ENCODE results near the gene PPP1R12B.

The PPP1R12B gene

GRCh38 chr1:202348509-202349205, at the start of gene PPP1R12B:
Gene PPP1R12B, plus strand, starts transcription at chr1:202348699. Its CDS starts 153 bp downstream, at chr1:202348852.
- Mint-ChIP-seq H3K4me1 (ENCODE audit: low read depth) (peaks cover 36% of the 10 kb centered on the region), H3K4me3 (peak within 1 kb of the TSS; percentile 92), H3K36me3 (ENCODE audit: low read depth) (no peaks in the 10 kb centered on the region), H3K27me3 (no peaks in the 10 kb centered on the region), H3K9me3 (no peaks in the 10 kb centered on the region), H3K27ac (peak within 1 kb of the TSS; percentile 89)

GRCh38 chr1:202302166-202302565, 46.3 kb upstream of the PPP1R12B start:
- Mint-ChIP-seq H3K4me3 (no peak overlapping the region), H3K27ac (no peak overlapping the region), H3K4me1 (ENCODE audit: low read depth) (no peaks in the 10 kb centered on the region), H3K27me3 (no peaks in the 10 kb centered on the region), H3K36me3 (ENCODE audit: low read depth) (no peaks in the 10 kb centered on the region), H3K9me3 (no peaks in the 10 kb centered on the region)

- H3K9me3 Mint-ChIP-seq = no peaks in the 10 kb centered on the region
- no peaks in the 10 kb centered on the region for H3K4me1 Mint-ChIP-seq (ENCODE audit: low read depth)
- H3K36me3 Mint-ChIP-seq (ENCODE audit: low read depth) = no peaks in the 10 kb centered on the region
Measured at GRCh38 chr1:202304375-202304774, 44.1 kb upstream of the PPP1R12B start.

GRCh38 chr1:202305168-202305567, 43.3 kb upstream of the PPP1R12B start:
- H3K4me3 Mint-ChIP-seq = no peak overlapping the region
- H3K4me1 Mint-ChIP-seq (ENCODE audit: low read depth) = no peaks in the 10 kb centered on the region
- no peak overlapping the region for H3K27ac Mint-ChIP-seq
- H3K36me3 Mint-ChIP-seq (ENCODE audit: low read depth) = no peaks in the 10 kb centered on the region
- H3K27me3 Mint-ChIP-seq = no peaks in the 10 kb centered on the region
- H3K9me3 Mint-ChIP-seq = no peaks in the 10 kb centered on the region

More at GRCh38 chr1:202304375-202304774, 44.1 kb upstream of the PPP1R12B start:
- H3K27me3 Mint-ChIP-seq = no peaks in the 10 kb centered on the region
- H3K27ac Mint-ChIP-seq = no peak overlapping the region
- no peak overlapping the region for H3K4me3 Mint-ChIP-seq

- Mint-ChIP-seq H3K27ac (no peak overlapping the region), H3K36me3 (ENCODE audit: low read depth) (no peaks in the 10 kb centered on the region), H3K4me3 (no peak overlapping the region), H3K9me3 (no peaks in the 10 kb centered on the region), H3K4me1 (ENCODE audit: low read depth) (peaks cover 3% of the 10 kb centered on the region), H3K27me3 (no peaks in the 10 kb centered on the region)
Measured at GRCh38 chr1:202306535-202307345, 41.8 kb upstream of the PPP1R12B start.

- no peaks in the 10 kb centered on the region for H3K9me3 Mint-ChIP-seq
- H3K4me3 Mint-ChIP-seq = no peak overlapping the region
- no peaks in the 10 kb centered on the region for H3K27me3 Mint-ChIP-seq
- peaks cover 5% of the 10 kb centered on the region for H3K4me1 Mint-ChIP-seq (ENCODE audit: low read depth)
- H3K36me3 Mint-ChIP-seq (ENCODE audit: low read depth) = no peaks in the 10 kb centered on the region
- H3K27ac Mint-ChIP-seq = no peak overlapping the region
Measured at GRCh38 chr1:202310071-202310725, 38.3 kb upstream of the PPP1R12B start.

- no peak overlapping the region for H3K4me3 Mint-ChIP-seq
- H3K27ac Mint-ChIP-seq = no peak overlapping the region
Measured at GRCh38 chr1:202310746-202311145, 37.8 kb upstream of the PPP1R12B start.

GRCh38 chr1:202311875-202312635, 36.4 kb upstream of the PPP1R12B start:
- H3K36me3 Mint-ChIP-seq (ENCODE audit: low read depth) = no peaks in the 10 kb centered on the region
- H3K9me3 Mint-ChIP-seq = no peaks in the 10 kb centered on the region
- H3K27me3 Mint-ChIP-seq = no peaks in the 10 kb centered on the region
- peaks cover 5% of the 10 kb centered on the region for H3K4me1 Mint-ChIP-seq (ENCODE audit: low read depth)
- no peak overlapping the region for H3K4me3 Mint-ChIP-seq
- H3K27ac Mint-ChIP-seq = no peak overlapping the region

More at GRCh38 chr1:202310746-202311145, 37.8 kb upstream of the PPP1R12B start:
- Mint-ChIP-seq H3K4me1 (ENCODE audit: low read depth) (peaks cover 5% of the 10 kb centered on the region), H3K36me3 (ENCODE audit: low read depth) (no peaks in the 10 kb centered on the region), H3K27me3 (no peaks in the 10 kb centered on the region), H3K9me3 (no peaks in the 10 kb centered on the region)

- no peak overlapping the region for H3K4me3 Mint-ChIP-seq
- no peaks in the 10 kb centered on the region for H3K36me3 Mint-ChIP-seq (ENCODE audit: low read depth)
- H3K27ac Mint-ChIP-seq = no peak overlapping the region
- H3K4me1 Mint-ChIP-seq (ENCODE audit: low read depth) = peaks cover 14% of the 10 kb centered on the region
- no peaks in the 10 kb centered on the region for H3K9me3 Mint-ChIP-seq
- no peaks in the 10 kb centered on the region for H3K27me3 Mint-ChIP-seq
Measured at GRCh38 chr1:202315576-202316168, 32.8 kb upstream of the PPP1R12B start.

GRCh38 chr1:202316186-202316585, 32.3 kb upstream of the PPP1R12B start:
- H3K4me1 Mint-ChIP-seq (ENCODE audit: low read depth) = peaks cover 14% of the 10 kb centered on the region
- no peak overlapping the region for H3K4me3 Mint-ChIP-seq
- no peaks in the 10 kb centered on the region for H3K27me3 Mint-ChIP-seq
- no peaks in the 10 kb centered on the region for H3K9me3 Mint-ChIP-seq
- no peaks in the 10 kb centered on the region for H3K36me3 Mint-ChIP-seq (ENCODE audit: low read depth)
- H3K27ac Mint-ChIP-seq = no peak overlapping the region

GRCh38 chr1:202317941-202318925, 30.3 kb upstream of the PPP1R12B start:
- H3K27ac Mint-ChIP-seq = no peak overlapping the region
- no peaks in the 10 kb centered on the region for H3K27me3 Mint-ChIP-seq
- no peaks in the 10 kb centered on the region for H3K36me3 Mint-ChIP-seq (ENCODE audit: low read depth)
- H3K4me3 Mint-ChIP-seq = no peak overlapping the region
- peaks cover 9% of the 10 kb centered on the region for H3K4me1 Mint-ChIP-seq (ENCODE audit: low read depth)
- H3K9me3 Mint-ChIP-seq = no peaks in the 10 kb centered on the region

- Mint-ChIP-seq H3K27me3 (no peaks in the 10 kb centered on the region), H3K9me3 (no peaks in the 10 kb centered on the region), H3K36me3 (ENCODE audit: low read depth) (no peaks in the 10 kb centered on the region), H3K4me1 (ENCODE audit: low read depth) (peaks cover 9% of the 10 kb centered on the region), H3K4me3 (no peak overlapping the region), H3K27ac (peak overlapping the region; percentile 36)
Measured at GRCh38 chr1:202319381-202320080, 29.0 kb upstream of the PPP1R12B start.

GRCh38 chr1:202320081-202320405, 28.5 kb upstream of the PPP1R12B start:
- no peaks in the 10 kb centered on the region for H3K27me3 Mint-ChIP-seq
- H3K36me3 Mint-ChIP-seq (ENCODE audit: low read depth) = no peaks in the 10 kb centered on the region
- H3K4me3 Mint-ChIP-seq = no peak overlapping the region
- peak overlapping the region; percentile 36 for H3K27ac Mint-ChIP-seq
- H3K9me3 Mint-ChIP-seq = no peaks in the 10 kb centered on the region
- H3K4me1 Mint-ChIP-seq (ENCODE audit: low read depth) = peaks cover 9% of the 10 kb centered on the region

Measured in stimulated activated naive CD8-positive, alpha-beta T cell treated with anti-CD3 and anti-CD28 coated beads, Interleukin-15, Interleukin-2, amounts not matched to agents 100 ng/mL and 50 ng/mL, for 24 hours (primary cell).